GM23338 (cell line): ENCODE data around the gene ZKSCAN2. TPM values are rescaled to one million over a fixed set of nuclear protein-coding genes. Genes with fewer than 3 reads are reported as not detected.

Experiments
- ATAC-seq: fragments of 200-7000 bp; cut with Tn5 transposase; 3 replicates; pipeline ENCODE4 v1.9.1; 2020
- DNase-seq: peaks from one replicate; pipeline ENCODE4 v3.0.0-alpha.2; 2015; ENCODE audit warnings: low spot score
- H2AFZ ChIP-seq: fragments of 200-600 bp; sonication (generic); 2 replicates; pipeline ENCODE4 v1.8.0; 2016; ENCODE audit warnings: antibody characterized with exemption, mild to moderate bottlenecking, moderate library complexity
- H3F3A ChIP-seq: fragments of 200-600 bp; sonication (generic); replicated peaks from 2 replicates; pipeline ENCODE4 v1.8.0; 2017; ENCODE audit warnings: antibody characterized with exemption, mixed run types, low read depth
- H3K27ac ChIP-seq: fragments of 200-600 bp; sonication (generic); 2 replicates; pipeline ENCODE4 v1.6.1; 2016; ENCODE audit warnings: low read depth
- H3K27me3 ChIP-seq: fragments of 200-600 bp; sonication (generic); 2 replicates; pipeline ENCODE4 v1.8.0; 2016; ENCODE audit warnings: mild to moderate bottlenecking, mixed run types, moderate library complexity; ENCODE audit not compliant: insufficient read depth
- H3K36me3 ChIP-seq: fragments of 200-600 bp; sonication (generic); 2 replicates; pipeline ENCODE4 v1.8.0; 2016; ENCODE audit warnings: mild to moderate bottlenecking; ENCODE audit not compliant: insufficient read depth
- H3K4me1 ChIP-seq: fragments of 200-600 bp; sonication (generic); 2 replicates; pipeline ENCODE4 v1.8.0; 2016; ENCODE audit warnings: mild to moderate bottlenecking, moderate library complexity; ENCODE audit not compliant: insufficient read depth
- H3K4me2 ChIP-seq: fragments of 200-600 bp; sonication (generic); 2 replicates; pipeline ENCODE4 v1.7.1; 2017; ENCODE audit warnings: mixed run types
- H3K4me3 ChIP-seq: fragments of 200-600 bp; sonication (generic); 2 replicates; pipeline ENCODE4 v1.6.1; 2016; ENCODE audit warnings: mixed run types
- H3K79me2 ChIP-seq: fragments of 200-600 bp; sonication (generic); replicated peaks from 2 replicates; pipeline ENCODE4 v1.8.0; 2017; ENCODE audit warnings: mild to moderate bottlenecking; ENCODE audit not compliant: insufficient read depth
- H3K9me2 ChIP-seq: fragments of 200-600 bp; sonication (generic); 2 replicates; pipeline ENCODE4 v1.8.0; 2017; ENCODE audit not compliant: insufficient read depth
- H4K20me1 ChIP-seq: fragments of 200-600 bp; sonication (generic); replicated peaks from 2 replicates; pipeline ENCODE4 v1.8.0; 2017; ENCODE audit warnings: mild to moderate bottlenecking; ENCODE audit not compliant: insufficient read depth
- H3K27ac Mint-ChIP-seq: 2 replicates; pipeline ENCODE4 v1.8.0; 2020; ENCODE audit warnings: inconsistent platforms, mild to moderate bottlenecking, moderate library complexity, mixed read lengths
- H3K27me3 Mint-ChIP-seq: 3 replicates; pipeline ENCODE4 v1.8.0; 2022; ENCODE audit warnings: low read depth, mild to moderate bottlenecking, moderate library complexity, mixed read lengths, inconsistent platforms; ENCODE audit not compliant: insufficient read depth, poor library complexity
- H3K36me3 Mint-ChIP-seq: 3 replicates; pipeline ENCODE4 v1.8.0; 2021; ENCODE audit warnings: low read depth, mild to moderate bottlenecking, inconsistent platforms, moderate library complexity, mixed read lengths
- H3K4me1 Mint-ChIP-seq: 3 replicates; pipeline ENCODE4 v1.8.0; 2020; ENCODE audit warnings: mild to moderate bottlenecking, inconsistent platforms, mixed read lengths
- H3K4me3 Mint-ChIP-seq: 3 replicates; pipeline ENCODE4 v1.8.0; 2021; ENCODE audit warnings: moderate library complexity, mild to moderate bottlenecking, inconsistent platforms, mixed read lengths
- H3K9me3 Mint-ChIP-seq: 3 replicates; pipeline ENCODE4 v1.8.0; 2020; ENCODE audit warnings: moderate library complexity, mild to moderate bottlenecking, inconsistent platforms, mixed read lengths
- CREB1 ChIP-seq: fragments of 250-450 bp; sonication (Bioruptor Pico); IDR thresholded peaks from 2 replicates; pipeline ENCODE4 v1.5.0; 2020; ENCODE audit warnings: low read depth, mild to moderate bottlenecking, moderate library complexity
- CTCF ChIP-seq, 2 experiments: fragments of 200-600 bp in 1 of 2; sonication (generic) in 1 of 2; conservative IDR thresholded peaks; 2 replicates each; pipeline versions ENCODE4 v1.5.1 to v1.6.1; 2016 to 2017; ENCODE audit warnings: antibody characterized with exemption in 2 of 2, low read depth in 2 of 2, mild to moderate bottlenecking in 2 of 2, moderate library complexity in 1 of 2
- EZH2 ChIP-seq: fragments of 200-600 bp; sonication (generic); IDR thresholded peaks from one replicate; pipeline ENCODE4 v1.8.0; 2017; ENCODE audit warnings: antibody characterized with exemption, mild to moderate bottlenecking, low read depth; ENCODE audit not compliant: unreplicated experiment
- EZH2phosphoT487 ChIP-seq: fragments of 200-600 bp; sonication (generic); IDR thresholded peaks from one replicate; pipeline ENCODE4 v1.8.1; 2018; ENCODE audit warnings: antibody characterized with exemption; ENCODE audit not compliant: unreplicated experiment
- JUNB ChIP-seq: IDR thresholded peaks from one replicate; pipeline ENCODE4 v1.6.1; 2016; ENCODE audit warnings: antibody characterized with exemption; ENCODE audit not compliant: unreplicated experiment
- NANOG ChIP-seq: IDR thresholded peaks from 2 replicates; pipeline ENCODE4 v1.6.1; 2016; ENCODE audit warnings: antibody characterized with exemption, borderline replicate concordance
- POLR2AphosphoS5 ChIP-seq: IDR thresholded peaks from 2 replicates; pipeline ENCODE4 v1.6.1; 2016; ENCODE audit warnings: antibody characterized with exemption, low read depth
- STAT1 ChIP-seq: IDR thresholded peaks from one replicate; pipeline ENCODE4 v1.6.1; 2016; ENCODE audit warnings: antibody characterized with exemption; ENCODE audit not compliant: unreplicated experiment
- ZNF114 ChIP-seq: fragments of 250-450 bp; sonication (Bioruptor Pico); IDR thresholded peaks from 2 replicates; pipeline ENCODE4 v1.5.0; 2020; ENCODE audit warnings: mild to moderate bottlenecking, moderate library complexity
- ZNF331 ChIP-seq: fragments of 250-450 bp; sonication (Bioruptor Pico); IDR thresholded peaks from 2 replicates; pipeline ENCODE4 v1.5.0; 2020; ENCODE audit warnings: low read depth, mild to moderate bottlenecking, moderate library complexity
- polyA plus RNA-seq: library from polyadenylated mRNA; unstranded; fragments of >200 nt; fragmentation: Nextera tagmentation; extraction: Ambion mirVana; gene quantifications from 2 replicates; pipeline ENCODE4 v1.2.1, GENCODE V29; 2016
- total RNA-seq: library from RNA; depleted of rRNA; stranded (reverse); fragments of >200 nt; shearing (Covaris generic); gene quantifications from 2 replicates; pipeline ENCODE4 v1.2.3, GENCODE V29; 2014
- TF ChIP-seq, protein P1 (sequence below): IDR thresholded peaks from 2 replicates; pipeline ENCODE4 v1.6.1; 2016; ENCODE audit warnings: antibody characterized with exemption
- TF ChIP-seq, protein P2 (sequence below): IDR thresholded peaks from one replicate; pipeline ENCODE4 v1.6.1; 2018; ENCODE audit warnings: antibody characterized with exemption; ENCODE audit not compliant: unreplicated experiment

ZKSCAN2 gene
- total and polyA plus RNA-seq, 2 experiments from 2014 or later = 2.0 to 8.8 TPM

DNA sequence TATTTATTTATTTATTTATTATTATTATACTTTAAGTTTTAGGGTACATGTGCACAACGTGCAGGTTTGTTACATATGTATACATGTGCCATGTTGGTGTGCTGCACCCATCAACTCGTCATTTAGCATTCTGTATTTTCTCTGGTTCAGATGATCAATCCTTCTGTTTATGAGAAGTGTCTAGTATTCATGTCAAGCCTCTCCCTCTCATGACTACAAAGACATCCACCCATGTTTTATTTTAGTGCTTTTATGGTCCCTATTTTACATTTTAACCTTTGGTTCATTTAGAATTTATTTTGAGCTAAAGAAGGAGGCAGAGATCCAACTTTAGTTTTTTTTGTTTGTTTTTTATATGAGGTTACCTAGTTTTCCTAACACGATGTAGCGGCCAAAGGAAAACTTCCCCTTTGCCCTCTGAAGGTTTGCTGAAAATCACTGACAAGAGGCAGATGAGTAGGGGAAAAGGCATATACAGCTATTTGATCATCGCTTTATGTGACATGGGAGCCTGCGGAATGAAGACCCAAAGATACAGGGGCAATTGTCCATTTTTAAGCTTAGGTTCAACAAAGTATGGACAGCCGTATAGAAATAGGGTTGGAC lies 63.3 kb downstream of the ZKSCAN2 start (continued):
- TF ChIP-seq, protein P1, sequence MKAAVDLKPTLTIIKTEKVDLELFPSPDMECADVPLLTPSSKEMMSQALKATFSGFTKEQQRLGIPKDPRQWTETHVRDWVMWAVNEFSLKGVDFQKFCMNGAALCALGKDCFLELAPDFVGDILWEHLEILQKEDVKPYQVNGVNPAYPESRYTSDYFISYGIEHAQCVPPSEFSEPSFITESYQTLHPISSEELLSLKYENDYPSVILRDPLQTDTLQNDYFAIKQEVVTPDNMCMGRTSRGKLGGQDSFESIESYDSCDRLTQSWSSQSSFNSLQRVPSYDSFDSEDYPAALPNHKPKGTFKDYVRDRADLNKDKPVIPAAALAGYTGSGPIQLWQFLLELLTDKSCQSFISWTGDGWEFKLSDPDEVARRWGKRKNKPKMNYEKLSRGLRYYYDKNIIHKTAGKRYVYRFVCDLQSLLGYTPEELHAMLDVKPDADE = no peak
- no peak for TF ChIP-seq CTCF (conservative IDR thresholded peaks at IDR 0.05; ENCODE audit: low read depth in 2 of 2)
- TF ChIP-seq ZNF114 (CRISPR knock-in tag) = no peak
- no peak for TF ChIP-seq JUNB
- TF ChIP-seq EZH2 = no peak
- no peak for TF ChIP-seq NANOG
- no peak for TF ChIP-seq ZNF331
- TF ChIP-seq, protein P2, sequence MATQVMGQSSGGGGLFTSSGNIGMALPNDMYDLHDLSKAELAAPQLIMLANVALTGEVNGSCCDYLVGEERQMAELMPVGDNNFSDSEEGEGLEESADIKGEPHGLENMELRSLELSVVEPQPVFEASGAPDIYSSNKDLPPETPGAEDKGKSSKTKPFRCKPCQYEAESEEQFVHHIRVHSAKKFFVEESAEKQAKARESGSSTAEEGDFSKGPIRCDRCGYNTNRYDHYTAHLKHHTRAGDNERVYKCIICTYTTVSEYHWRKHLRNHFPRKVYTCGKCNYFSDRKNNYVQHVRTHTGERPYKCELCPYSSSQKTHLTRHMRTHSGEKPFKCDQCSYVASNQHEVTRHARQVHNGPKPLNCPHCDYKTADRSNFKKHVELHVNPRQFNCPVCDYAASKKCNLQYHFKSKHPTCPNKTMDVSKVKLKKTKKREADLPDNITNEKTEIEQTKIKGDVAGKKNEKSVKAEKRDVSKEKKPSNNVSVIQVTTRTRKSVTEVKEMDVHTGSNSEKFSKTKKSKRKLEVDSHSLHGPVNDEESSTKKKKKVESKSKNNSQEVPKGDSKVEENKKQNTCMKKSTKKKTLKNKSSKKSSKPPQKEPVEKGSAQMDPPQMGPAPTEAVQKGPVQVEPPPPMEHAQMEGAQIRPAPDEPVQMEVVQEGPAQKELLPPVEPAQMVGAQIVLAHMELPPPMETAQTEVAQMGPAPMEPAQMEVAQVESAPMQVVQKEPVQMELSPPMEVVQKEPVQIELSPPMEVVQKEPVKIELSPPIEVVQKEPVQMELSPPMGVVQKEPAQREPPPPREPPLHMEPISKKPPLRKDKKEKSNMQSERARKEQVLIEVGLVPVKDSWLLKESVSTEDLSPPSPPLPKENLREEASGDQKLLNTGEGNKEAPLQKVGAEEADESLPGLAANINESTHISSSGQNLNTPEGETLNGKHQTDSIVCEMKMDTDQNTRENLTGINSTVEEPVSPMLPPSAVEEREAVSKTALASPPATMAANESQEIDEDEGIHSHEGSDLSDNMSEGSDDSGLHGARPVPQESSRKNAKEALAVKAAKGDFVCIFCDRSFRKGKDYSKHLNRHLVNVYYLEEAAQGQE = no peak
- TF ChIP-seq CREB1 (CRISPR knock-in tag) = no peak
- no peak for TF ChIP-seq POLR2AphosphoS5
- TF ChIP-seq STAT1 = no peak
- TF ChIP-seq EZH2phosphoT487 = no peak

DNA sequence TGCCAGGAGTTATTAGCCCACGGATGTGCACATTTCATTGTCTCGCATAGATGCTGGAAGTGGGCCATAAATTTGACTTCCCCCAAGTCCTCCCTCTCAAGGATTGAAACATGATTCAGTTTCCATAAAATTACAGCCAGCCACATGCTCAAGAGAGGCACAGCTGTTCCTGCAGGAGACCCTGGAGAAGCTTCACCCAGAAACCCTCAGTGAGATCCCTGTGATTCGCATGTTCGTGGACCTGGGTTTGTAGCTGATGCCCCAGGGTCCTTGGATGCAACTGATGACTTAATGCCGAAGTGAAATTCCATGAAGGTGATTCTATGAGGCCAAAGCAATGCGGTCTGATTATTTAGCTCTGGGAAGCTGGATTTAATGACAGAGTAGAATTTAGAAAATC lies 65.5 kb downstream of the ZKSCAN2 start:
- no peaks in the 10 kb centered on the region for H3K36me3 Mint-ChIP-seq
- ATAC-seq = no peak

More for the DNA sequence above, 65.5 kb downstream of the ZKSCAN2 start:
- Histone ChIP-seq H3K79me2 (no peaks in the 10 kb centered on the region), H4K20me1 (no peaks in the 10 kb centered on the region; the same call in 1 of the 2 replicates), H3K9me2 (0 out of 2 replicates have a peak, but pooled peaks cover 2% of the 10 kb centered on the region), H3F3A (no peaks in the 10 kb centered on the region), H3K4me3 (no peak overlapping the region), H3K27me3 (no peaks in the 10 kb centered on the region), H3K36me3 (no peaks in the 10 kb centered on the region), H2AFZ (no peak overlapping the region), H3K4me2 (no peak overlapping the region), H3K4me1 (no peaks in the 10 kb centered on the region), H3K27ac (no peak overlapping the region)
- Mint-ChIP-seq H3K4me1 (no peaks in the 10 kb centered on the region), H3K27ac (no peak overlapping the region), H3K27me3 (peaks cover 6% of the 10 kb centered on the region), H3K4me3 (no peak overlapping the region), H3K9me3 (no peaks in the 10 kb centered on the region)
- no peak for TF ChIP-seq ZNF114 (CRISPR knock-in tag)
- no peak for DNase-seq
